CD4-positive, alpha-beta T cell treated with Interleukin-15 for 1 hour (primary cell): ENCODE results near the gene ADPRHL1.

ENCODE experiments used
- DNase-seq: peaks from one replicate; pipeline ENCODE4 v3.0.0-alpha.2; 2020

ADPRHL1 gene

DNA sequence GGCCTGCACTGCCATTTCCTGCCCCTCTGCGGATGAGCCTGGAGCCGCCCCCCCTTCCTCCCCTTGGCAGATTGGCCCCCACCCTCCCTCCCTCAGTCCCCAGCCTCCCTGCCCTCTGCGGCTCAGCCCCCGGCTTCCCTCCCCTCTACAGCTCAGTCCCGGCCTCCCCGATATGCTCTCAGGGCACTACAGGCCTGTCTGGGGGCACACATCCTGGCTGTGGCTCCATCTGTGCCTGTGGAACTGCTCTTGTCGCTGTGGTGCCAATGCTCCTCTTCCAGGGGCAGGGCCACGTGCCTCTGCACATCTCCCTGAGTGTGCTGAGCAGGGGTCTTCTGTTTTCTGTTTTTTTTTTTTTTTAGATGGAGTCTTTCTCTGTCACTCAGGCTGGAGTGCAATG, 39.0 kb downstream of the ADPRHL1 start:
- no peak for DNase-seq

DNA sequence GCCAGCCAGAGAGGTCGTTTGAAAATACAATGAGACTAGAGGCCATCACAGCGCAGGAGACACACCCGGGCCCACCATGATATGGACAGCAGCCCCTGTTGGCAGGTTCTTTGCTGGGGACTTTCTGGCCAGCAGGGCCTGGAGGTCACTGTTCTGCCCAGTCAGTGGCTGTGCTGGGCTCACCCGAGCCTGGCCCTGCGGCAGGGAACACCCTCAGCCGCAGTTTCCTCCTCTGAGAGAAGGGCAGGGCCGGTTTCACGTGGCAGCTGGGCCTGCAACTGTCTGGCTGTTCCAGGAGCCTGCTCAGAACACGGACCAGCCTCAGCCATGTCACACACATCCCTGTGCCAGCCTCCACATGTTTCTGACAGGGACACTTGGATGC, 39.4 kb downstream of the ADPRHL1 start:
- no peak for DNase-seq

GRCh38 chr13:113413178-113413897, 40.0 kb downstream of the ADPRHL1 start:
- DNase-seq: no peak

DNA sequence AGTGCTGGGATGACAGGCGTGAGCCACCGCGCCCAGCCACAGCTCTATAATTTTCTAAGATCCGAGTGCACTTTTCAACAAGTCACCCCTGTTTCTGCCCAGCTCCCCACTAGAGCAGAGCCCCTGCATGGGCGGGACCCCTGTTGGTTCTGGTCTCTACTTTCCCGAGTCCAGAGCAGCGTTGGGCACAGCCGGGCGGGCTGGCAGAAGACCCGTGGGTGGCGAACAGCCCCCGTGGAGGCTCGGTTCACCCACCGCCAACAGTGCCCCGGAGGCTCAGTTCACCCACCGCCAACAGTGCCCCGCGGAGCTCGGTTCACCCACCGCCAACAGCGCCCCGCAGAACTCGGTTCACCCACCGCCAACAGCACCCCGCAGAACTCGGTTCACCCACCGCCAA, 40.8 kb downstream of the ADPRHL1 start:
- no peak for DNase-seq

DNA sequence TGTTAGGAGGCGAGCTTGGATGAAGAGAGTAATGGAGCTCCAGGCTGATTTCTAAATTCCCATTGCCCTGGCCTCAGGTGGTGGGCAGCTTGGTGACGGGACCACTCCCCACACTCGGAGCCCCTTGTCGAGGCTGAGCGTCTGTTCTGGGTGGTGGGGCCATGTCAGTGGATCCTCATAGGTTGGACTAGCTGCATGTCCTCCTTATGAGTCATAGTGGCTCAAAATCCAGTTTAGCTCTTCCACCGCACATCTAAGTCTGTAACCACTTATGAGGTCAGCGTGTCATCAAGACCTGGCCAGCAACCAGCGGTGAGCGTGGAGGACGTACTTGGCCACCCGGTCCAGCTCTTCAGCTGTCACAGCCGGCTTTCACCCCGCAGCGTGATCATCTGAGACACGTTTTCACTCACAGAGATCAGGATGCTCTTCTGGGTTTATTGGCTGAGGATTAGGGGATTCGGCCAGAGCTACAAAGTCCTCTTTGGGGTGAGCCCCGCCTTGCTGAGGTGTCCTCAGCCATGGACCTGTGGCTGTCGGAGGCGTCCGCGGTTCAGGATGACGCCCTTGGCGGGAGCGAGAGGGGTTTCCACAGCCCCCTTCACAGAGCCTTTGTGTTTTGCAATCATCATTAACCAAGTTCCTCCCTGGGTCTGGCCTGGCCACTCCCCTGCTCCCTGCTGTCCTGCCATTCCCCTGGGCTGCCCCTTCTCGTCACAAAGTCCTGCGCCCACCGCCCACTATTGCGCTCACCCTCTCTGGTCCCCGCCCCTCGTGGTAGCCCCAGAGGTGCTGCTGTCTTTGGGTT, 41.9 kb downstream of the ADPRHL1 start:
- no peak for DNase-seq

- no peak for DNase-seq
Measured at GRCh38 chr13:113410472-113411201, 42.7 kb downstream of the ADPRHL1 start.

DNA sequence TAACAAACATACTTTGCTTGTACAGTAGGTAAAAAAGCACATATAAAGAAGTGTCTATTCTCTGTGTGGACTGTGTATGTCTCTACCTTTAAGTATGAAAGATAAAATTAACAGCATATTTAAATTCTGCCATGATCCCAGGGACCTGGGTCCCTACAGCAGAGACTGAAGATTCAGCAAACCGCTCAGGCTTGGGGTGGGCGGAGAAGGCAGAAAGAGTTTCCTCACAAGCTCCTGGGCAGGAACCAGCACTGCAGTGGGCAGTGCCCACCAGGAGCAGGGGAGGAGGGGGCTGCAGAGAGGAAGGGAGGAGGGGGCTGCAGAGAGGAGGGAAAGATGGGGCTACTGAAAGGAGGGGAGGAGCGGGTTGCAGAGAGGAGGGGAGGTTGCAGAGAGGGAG, 44.7 kb downstream of the ADPRHL1 start:
- no peak for DNase-seq

DNA sequence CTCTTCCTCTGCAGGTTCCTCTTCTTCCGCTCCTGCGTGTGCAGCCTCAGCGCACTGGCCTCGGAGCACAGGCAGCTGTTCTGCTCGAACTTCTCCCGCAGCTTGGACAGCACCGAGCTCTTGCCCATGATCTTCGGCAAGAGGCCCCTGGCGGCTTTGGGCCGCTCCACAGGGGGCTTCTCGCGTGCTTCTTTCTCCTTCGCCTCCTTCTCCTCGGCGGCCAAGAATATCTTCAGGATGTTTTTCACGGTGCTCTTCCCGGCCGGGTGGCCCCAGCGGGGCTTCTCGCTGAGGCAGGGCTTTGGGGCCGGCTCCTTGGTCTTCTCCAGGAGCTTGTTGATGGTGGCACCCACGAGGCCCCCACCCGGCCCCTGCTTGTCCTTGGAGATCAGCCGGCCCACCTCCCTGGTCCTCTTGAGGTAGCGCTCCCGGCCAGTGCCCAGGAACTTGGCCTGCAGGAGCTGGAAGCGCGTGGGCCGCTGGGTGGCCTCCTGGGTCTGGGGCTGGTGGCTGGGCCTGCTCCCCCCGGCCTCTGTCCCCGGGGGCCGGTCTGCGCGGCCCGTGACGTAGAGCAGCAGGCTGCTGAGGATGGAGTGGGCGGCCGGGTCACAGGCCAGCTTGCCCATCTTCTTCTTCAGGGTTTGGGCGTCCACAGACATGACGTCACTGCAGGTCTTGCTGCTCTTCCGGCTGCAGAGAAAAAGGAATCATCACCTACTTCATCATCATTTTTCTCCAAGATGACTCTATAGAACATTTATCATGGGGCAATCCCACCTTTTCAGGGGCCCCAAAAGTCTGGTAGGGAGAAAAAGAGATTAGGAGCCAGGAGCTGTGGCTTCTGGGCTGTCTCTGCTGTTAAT, 45.5 kb downstream of the ADPRHL1 start:
- DNase-seq: no peak

- no peak for DNase-seq
Measured at GRCh38 chr13:113407103-113407530, 46.2 kb downstream of the ADPRHL1 start.

DNA sequence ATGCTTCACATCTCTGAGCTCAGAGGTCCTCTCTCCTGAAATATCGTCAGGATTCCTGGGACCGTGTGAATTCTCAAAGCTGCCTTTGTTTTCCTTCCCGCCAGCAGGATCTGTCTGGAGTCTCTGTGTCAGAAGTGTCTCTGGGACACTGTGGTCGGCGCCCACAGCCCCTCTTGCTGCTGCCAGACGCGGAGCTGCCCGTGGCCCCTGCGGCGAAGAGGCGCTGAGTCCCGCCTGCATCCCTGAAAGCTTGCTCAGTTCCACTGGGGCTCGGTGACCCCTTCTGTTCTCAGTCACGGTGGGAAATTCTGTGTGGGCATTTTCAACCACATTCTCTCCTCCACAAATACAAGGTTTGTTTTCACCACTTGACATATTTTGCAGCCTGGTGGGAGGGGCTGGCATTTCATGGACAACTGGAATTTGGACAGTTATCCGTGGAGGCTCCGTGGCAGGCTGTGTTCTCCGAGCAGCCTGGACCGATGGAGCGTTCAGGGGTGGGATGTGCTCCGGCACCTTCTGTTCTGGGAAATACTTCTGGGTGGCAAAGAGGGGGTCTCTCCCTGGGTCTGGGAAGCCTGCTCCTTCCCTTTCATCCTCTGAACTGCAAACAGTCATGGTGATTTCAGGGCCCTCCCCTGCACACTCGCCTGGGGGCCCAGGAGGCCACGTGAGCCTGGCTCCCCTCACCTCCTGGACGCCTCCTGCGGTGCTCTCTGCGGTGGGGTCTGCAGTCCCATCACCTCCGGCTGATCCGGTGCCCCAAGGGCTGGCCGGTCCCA, 46.8 kb downstream of the ADPRHL1 start:
- no peak for DNase-seq

GRCh38 chr13:113405481-113406300, 47.6 kb downstream of the ADPRHL1 start:
- DNase-seq: no peak

GRCh38 chr13:113404723-113405471, 48.4 kb downstream of the ADPRHL1 start:
- no peak for DNase-seq

DNA sequence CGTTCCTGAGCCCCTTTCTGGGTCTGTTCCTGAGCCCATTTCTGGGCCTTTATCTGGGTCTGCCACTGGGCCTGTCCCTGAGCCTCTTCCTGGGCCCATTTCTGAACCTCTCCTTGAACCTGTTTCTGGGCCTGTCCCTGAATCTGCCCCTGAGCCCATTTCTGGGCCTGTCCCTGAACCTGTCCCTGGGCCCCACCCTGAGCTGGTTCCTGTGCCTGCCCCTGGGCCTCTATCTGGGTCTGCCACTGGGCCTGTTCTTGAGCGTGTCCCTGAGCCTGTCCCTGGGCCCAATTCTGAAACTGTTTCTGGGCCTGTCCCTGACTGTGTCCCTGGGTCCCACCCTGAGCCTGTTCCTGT, 48.9 kb downstream of the ADPRHL1 start:
- DNase-seq: no peak

DNA sequence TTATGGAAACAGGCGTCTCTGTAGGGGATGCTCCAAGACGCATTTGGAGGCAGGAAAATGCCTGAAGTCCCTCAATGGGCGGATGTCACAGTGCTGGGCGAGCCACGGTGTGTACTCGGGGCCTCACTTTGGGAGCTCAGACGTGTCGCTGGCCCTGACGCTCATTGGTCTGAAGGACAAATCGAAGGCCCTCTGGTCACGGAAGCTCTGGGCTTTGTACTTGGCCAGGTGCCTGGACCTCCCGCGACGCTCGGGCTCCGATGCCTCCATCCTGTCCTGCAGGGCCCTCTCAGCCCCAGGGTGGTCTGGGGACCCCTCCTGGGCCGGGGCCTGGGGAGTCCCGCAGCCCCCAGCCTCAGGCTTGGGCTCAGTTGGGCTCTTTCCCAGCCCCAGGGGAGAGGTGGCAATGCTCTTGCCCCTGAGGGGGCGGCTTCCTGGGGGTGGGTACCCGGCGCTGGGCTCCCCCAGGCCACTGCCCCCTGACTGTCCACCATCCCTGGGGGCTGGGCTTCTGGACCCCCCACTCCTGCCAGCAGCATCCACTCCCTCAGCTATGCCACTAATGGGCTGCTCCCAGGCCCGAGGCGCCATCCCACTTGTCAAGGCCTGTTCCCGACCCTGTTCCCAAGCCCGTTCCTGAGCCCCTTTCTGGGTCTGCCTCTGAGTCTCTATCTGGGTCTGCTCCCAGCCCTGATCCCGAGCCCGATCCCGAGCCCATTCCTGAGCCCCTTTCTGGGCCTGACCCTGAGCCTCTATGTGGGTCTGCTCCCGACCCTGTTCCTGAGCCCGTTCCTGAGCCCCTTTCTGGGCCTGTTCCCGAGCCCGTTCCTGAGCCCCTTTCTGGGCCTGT, 49.8 kb downstream of the ADPRHL1 start:
- no peak for DNase-seq

- DNase-seq: no peak
Measured at GRCh38 chr13:113402471-113403254, 50.6 kb downstream of the ADPRHL1 start.

DNA sequence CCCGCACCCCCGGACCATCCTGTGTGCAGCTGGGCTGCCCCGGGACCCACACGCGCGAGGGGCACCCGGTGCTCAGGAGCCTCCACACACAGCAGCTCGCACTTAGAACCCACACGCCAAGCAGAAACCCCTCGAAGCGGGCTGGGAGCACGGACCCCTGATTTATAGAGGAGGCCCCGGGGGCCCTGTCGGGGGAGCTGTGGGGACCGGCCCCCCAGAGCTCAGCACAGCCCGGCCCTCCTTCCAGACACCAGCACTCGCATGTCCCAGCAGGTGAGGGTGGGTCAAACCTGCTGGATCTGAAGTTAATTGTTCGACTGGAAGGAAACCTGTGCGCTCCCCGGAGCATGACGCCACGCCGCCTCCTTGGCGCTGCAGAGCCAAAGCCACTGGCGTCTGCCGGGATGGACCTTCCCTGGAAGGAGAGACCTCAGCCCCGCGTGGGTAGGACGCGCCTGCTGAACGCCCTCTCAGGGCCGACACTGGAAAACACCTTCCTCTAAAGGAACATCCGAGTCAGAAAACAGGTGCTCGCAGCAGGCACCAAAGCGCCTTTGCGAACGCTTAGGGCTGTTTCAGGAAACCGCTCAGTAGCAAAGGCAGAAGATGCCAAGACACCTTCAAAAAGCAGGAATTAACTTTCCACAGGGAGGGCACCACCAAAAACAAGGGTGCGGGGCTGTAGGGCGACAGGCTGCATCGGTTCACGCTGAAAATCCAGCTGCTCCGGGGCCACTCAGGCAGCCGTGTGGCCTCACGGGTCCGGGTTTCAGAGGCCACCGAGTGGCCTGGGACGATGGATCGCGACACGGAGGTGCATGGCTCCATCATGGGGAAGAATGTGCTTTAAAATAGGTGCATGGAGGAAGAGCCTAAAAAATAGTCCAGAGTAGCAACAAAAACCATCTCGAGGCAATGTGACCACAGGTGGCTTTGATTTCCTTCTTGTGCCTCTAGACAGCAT, 51.6 kb downstream of the ADPRHL1 start:
- no peak for DNase-seq
